Endometrium (tissue), 2 donors: ENCODE data around the gene RPA1.

Source experiments
- FAIRE-seq: peaks from 2 replicates; lab custom pipeline; 2012; peaks lifted over from hg19 to GRCh38; lab: Jason Lieb, UNC
- donor health status: control.
- donor health status: control.

RPA1 gene

GRCh38 chr17:1942666-1943435 lies 113.0 kb downstream of the RPA1 start:
- no peak for FAIRE-seq

DNA sequence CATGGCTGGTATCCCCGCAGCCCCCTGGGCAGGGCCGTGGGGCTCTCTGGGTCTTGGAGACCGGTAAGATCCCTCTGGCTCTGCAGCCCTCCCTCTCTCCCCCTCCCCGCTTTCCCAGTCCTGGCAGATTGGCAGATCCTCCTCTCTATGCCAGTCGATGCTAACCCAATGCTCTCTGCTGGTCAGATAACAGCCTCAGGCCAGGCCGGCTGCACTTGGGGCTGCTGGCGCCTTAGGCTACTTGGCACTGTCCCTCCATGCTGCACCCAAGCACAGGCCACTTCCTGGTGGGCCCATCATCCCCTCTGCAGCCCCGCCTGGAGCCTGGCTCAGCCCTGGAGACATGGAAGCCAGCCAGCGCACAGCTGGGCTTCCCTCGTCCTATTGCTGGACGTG lies 113.6 kb downstream of the RPA1 start:
- no peak for FAIRE-seq

- no peak for FAIRE-seq
Observed at GRCh38 chr17:1945621-1946020, 115.8 kb downstream of the RPA1 start.

GRCh38 chr17:1946021-1946932 lies 116.5 kb downstream of the RPA1 start:
- FAIRE-seq: no peak

DNA sequence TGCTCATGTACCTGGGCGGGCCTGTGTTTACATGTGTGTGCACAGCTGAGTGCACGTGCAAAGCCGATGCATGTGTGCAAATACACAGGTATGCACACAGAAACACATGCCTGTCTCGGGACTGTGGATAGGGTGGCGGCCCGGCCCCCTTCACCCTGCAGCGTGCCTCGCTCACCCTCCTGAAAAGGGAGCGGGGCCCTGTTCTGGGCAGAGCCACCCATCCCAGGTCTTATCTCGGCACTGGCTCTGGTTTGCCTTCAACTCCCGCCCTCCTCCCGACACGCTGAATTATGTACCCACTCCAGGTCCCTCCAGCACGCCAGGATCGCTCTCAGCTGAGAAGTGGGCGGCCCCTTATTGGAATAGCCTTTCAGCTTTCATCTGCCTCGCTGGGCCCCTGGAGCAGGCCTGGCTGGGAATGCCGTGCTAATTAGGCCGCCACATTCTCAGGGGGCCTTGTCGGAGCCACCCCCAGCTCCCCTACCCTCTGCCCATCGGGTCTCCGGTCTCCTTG lies 117.5 kb downstream of the RPA1 start:
- no peak for FAIRE-seq

DNA sequence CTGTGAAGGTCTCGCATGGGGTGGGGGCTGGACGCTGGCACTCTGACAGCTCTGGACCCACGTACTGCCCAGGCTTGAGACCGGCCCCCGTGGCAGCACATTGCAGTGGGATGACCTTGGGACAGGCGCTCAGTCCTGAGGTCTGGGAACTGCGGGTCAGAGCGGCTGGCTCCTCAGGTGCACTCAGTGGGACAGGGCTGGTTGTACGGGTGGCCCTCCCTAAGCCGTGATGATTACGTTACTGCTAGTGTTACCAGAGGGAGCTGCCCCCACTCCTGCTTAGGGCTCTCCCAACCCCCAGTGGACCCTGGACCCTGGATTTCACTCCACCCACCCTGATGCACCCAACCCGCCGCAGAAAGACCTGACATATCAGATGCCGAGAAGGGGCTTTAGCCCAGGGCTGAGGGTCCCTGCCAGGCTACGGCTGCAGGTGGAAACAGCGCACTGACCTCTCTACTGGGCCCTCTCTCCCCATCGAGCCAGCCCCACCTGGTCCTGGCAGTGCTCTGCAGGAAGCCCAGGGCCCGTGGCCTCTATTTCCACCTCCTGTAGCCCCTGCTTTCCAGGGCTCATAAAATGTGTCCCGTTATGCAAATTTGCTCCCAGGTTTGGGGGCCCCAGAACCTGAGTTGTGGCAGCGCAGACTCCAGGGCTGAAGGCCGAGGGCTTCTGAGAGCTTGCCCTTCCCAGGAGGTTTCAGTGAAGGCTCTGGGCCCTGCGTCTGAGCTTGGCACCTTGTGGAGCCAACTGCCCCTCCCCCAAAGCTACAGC lies 118.1 kb downstream of the RPA1 start:
- FAIRE-seq: no peak

GRCh38 chr17:1948517-1948825 lies 118.7 kb downstream of the RPA1 start:
- FAIRE-seq: no peak
